Transverse colon (tissue), 4 donors: ENCODE measurements around the gene DGKH.

Experiments used
- EP300 ChIP-seq: sonication (generic); formaldehyde crosslinking; IDR thresholded peaks from one replicate; pipeline ENCODE4 v1.6.1; 2017; ENCODE audit warnings: antibody characterized with exemption, low read depth
- POLR2A ChIP-seq: fragments of 450-650 bp; IDR thresholded peaks from one replicate; pipeline ENCODE4 v1.6.1; 2016; ENCODE audit warnings: antibody characterized with exemption, mild to moderate bottlenecking, moderate library complexity
- POLR2AphosphoS5 ChIP-seq, 3 donors: sonication (generic); formaldehyde crosslinking; IDR thresholded peaks; one replicate each; pipeline ENCODE4 v1.6.1; 2016; ENCODE audit warnings: antibody characterized with exemption in 3 of 3
- TF ChIP-seq, protein P1 (sequence below), 5 experiments: fragments of 200-600 bp in 3 of 5; fragments of 450-650 bp in 2 of 5; sonication (generic) in 3 of 5; IDR thresholded peaks; 1 replicate in 2 of 5; 2 replicates in 3 of 5; pipeline ENCODE4 v1.5.1; 2016 to 2017; ENCODE audit warnings: antibody characterized with exemption in 5 of 5, inconsistent platforms in 3 of 5, mild to moderate bottlenecking in 2 of 5, moderate library complexity in 1 of 5

DNA sequence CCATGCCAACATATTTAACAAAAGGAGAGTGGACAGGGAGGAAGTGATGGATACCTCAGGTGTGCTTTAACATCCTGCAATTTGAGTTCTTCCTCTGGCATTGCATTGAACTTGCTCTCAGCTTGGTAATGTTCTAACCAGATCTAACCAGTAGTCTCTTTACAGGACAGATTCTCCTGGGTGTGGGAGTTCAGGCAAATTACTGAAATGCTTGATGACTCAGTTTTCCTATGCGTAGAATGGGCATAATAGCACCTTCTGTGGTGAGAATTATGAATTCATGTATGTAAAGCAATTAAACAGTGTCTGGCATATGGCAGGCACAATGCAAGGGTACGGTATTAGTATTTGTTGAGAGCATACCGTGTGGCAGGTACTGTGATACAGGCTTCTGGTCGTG is 227.1 kb downstream of the DGKH start:
- TF ChIP-seq POLR2A (no peak), POLR2AphosphoS5 (IDR thresholded peaks at IDR 0.05) (no peak), EP300 (no peak)
- TF ChIP-seq, protein P1, sequence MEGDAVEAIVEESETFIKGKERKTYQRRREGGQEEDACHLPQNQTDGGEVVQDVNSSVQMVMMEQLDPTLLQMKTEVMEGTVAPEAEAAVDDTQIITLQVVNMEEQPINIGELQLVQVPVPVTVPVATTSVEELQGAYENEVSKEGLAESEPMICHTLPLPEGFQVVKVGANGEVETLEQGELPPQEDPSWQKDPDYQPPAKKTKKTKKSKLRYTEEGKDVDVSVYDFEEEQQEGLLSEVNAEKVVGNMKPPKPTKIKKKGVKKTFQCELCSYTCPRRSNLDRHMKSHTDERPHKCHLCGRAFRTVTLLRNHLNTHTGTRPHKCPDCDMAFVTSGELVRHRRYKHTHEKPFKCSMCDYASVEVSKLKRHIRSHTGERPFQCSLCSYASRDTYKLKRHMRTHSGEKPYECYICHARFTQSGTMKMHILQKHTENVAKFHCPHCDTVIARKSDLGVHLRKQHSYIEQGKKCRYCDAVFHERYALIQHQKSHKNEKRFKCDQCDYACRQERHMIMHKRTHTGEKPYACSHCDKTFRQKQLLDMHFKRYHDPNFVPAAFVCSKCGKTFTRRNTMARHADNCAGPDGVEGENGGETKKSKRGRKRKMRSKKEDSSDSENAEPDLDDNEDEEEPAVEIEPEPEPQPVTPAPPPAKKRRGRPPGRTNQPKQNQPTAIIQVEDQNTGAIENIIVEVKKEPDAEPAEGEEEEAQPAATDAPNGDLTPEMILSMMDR (IDR thresholded peaks at IDR 0.05), result no peak
